Fibroblast of mammary gland (primary cell): ENCODE results near the gene SERPINA6.
"Not testable (repeated sequence)": the region's sequence is repeated elsewhere in the genome, so short reads cannot be mapped to it uniquely, and the experiment has no call there.

Experiments
- DNase-seq: peaks from one replicate; pipeline ENCODE4 v3.0.0-alpha.2; 2010; ENCODE audit warnings: low read depth
- H3K4me3 ChIP-seq: 2 replicates; pipeline ENCODE4 v1.5.1; 2011; ENCODE audit warnings: low read depth, mild to moderate bottlenecking, low read length, moderate library complexity; ENCODE audit not compliant: control insufficient read depth
- CTCF ChIP-seq: conservative IDR thresholded peaks from 2 replicates; pipeline ENCODE4 v1.5.1; 2011; ENCODE audit warnings: low read depth, low read length, inconsistent platforms; ENCODE audit not compliant: control insufficient read depth, insufficient read depth

SERPINA6 gene

GRCh38 chr14:94288610-94289465, 34.3 kb downstream of the SERPINA6 start:
- no peak for DNase-seq
- no peak overlapping the region for H3K4me3 ChIP-seq
- no peak for TF ChIP-seq CTCF

GRCh38 chr14:94285158-94285557, 38.0 kb downstream of the SERPINA6 start:
- TF ChIP-seq CTCF = no peak
- DNase-seq = no peak
- H3K4me3 ChIP-seq = no peak overlapping the region

- no peak for TF ChIP-seq CTCF
- no peak for DNase-seq
- H3K4me3 ChIP-seq = no peak overlapping the region
Observed at GRCh38 chr14:94284221-94284620, 38.9 kb downstream of the SERPINA6 start.

GRCh38 chr14:94282991-94283723, 40.0 kb downstream of the SERPINA6 start:
- no peak overlapping the region for H3K4me3 ChIP-seq
- no peak for TF ChIP-seq CTCF
- no peak for DNase-seq

- no peak for DNase-seq
Observed at GRCh38 chr14:94278731-94279130, 44.4 kb downstream of the SERPINA6 start.

GRCh38 chr14:94276898-94277561, 46.1 kb downstream of the SERPINA6 start:
- not testable (repeated sequence) for DNase-seq, H3K4me3 ChIP-seq

More at GRCh38 chr14:94278731-94279130, 44.4 kb downstream of the SERPINA6 start:
- no peak overlapping the region for H3K4me3 ChIP-seq
- no peak for TF ChIP-seq CTCF

GRCh38 chr14:94269156-94269555, 54.0 kb downstream of the SERPINA6 start:
- no peak overlapping the region for H3K4me3 ChIP-seq
- TF ChIP-seq CTCF = no peak
- no peak for DNase-seq

- H3K4me3 ChIP-seq, DNase-seq: not testable (repeated sequence)
Observed at GRCh38 chr14:94268582-94268981, 54.6 kb downstream of the SERPINA6 start.
